NCI-H1092 (cell line): ENCODE results near the gene ILF2.
"Not testable (repeated sequence)": the region's sequence is repeated elsewhere in the genome, so short reads cannot be mapped to it uniquely, and the experiment has no call there.

Experiments used
- DNase-seq: peaks from one replicate; lab custom pipeline; 2025; lab: John Stamatoyannopoulos, UW

ILF2 gene

DNA sequence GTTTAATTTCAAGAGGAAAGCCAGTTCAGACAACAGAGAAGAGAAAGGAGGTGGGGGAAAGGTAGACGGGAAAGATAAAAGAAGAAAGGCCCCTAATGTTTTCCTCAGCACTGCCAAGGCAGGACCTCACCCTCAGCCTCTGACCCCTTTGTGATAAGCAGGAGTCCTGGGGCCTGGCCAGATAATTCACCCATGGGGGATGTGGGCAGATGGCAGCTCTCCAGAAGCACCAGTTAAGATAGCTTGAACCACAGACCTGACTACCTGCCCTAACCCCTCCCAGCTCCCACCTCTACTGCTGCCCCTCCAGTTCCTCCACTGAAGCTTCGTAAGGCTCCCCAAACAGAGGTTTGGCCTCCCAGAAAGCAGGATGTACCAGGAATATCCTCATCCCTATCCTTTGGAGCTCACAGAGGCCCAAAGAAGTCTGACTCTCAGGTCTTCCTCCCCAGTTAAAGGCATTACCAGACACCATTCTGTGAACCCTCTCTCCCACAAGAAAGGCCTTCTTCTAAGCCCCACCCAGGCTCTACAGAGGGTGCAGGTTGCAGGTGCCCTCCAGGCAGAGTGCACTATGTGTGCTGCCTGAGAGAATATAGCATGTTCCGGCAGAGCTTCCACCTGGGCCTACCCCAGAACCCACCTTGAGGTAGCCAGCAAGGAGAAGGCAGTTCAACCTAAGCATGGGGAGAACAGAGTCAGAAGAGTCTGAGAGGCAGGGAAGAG lies 21.5 kb downstream of the ILF2 start:
- DNase-seq, result peak; percentile 54

- DNase-seq, result no peak
Observed at GRCh38 chr1:153648000-153648643, 22.7 kb downstream of the ILF2 start.

- no peak for DNase-seq
Observed at GRCh38 chr1:153647346-153647714, 23.5 kb downstream of the ILF2 start.

DNA sequence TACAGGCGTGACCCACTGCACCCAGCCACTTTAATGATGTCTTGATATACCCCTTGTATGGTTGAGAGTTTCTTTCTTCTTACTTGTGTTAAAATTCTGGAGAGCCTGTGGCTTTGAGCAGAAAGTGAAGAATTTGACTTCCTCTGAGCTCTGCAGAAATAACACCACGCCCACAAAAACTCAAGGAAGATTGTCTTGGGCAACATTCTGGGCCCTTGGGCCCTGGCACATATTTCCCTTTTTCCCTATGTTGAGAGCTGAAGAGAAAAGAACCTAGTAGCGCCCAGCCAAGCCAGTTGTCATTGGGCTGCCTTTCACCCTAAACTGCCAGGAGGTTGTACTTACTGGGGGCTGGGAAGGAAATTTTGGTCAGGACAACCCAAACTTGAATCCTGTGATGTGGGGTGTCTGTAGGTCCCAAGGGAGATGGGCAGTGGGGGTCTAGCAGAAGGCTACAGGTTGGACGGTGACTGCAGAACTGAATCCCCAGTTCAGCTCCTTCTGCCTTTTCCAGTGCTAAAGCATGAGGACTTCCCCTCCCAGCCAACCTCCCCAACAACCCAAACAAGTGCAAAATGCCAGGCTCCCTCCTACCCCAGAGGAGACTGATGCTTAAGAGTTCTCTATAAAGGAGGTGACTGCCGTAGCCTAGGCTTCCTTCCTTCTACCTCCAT lies 24.0 kb downstream of the ILF2 start:
- DNase-seq, result no peak

DNA sequence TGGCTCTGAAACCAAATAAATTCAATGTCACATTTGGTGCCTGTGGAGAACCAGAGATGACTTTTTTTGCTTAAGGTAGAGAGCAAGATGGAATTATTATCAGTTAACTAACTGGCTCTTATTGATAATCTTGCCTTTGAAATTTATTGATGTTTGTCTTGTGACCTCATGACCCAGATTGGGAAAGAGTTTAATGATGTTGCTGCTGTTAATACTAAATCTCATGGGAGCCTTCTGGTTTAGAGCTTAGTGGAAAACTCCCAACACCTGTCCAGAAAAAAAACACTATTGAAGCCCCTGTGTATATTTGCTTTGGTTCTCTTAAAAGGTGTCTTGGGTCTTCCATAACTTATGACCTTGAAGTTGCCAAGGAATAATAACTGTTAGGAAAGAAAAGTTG lies 27.0 kb downstream of the ILF2 start:
- no peak for DNase-seq

DNA sequence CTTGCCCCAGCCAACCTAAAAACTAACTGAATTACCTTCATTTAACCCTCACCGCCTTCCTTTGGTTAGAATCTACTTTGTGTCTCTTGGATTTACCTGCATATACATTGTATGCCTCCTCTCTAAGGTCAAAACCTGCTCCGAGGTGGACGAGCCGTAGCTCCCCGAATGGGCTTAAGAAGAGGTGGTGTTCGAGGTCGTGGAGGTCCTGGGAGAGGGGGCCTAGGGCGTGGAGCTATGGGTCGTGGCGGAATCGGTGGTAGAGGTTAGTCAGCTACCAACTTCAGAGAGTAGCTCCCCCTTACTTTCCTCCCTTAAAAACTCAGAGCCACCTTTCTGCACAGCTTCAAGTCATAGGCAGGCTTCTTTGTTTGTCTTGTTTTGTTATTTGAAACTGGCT lies 27.7 kb downstream of the ILF2 start:
- DNase-seq, result no peak

DNA sequence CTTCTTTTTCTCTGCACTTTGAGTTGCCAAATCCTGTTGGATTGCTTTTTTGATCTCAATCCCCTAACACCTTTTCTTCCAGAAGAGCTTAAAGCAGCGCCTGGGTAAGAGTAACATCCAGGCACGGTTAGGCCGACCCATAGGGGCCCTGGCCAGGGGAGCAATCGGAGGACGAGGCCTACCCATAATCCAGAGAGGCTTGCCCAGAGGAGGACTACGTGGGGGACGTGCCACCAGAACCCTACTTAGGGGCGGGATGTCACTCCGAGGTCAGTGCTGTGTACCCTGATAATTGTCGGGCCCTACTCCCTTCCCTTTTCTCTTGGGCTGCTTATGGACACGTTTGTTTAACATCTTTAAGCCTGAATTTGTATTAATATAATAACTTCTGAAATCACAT lies 28.6 kb downstream of the ILF2 start:
- DNase-seq, result no peak

- DNase-seq, result no peak
Observed at GRCh38 chr1:153640861-153641260, 29.9 kb downstream of the ILF2 start.

GRCh38 chr1:153640213-153640612 lies 30.6 kb downstream of the ILF2 start:
- not testable (repeated sequence) for DNase-seq

- DNase-seq, result no peak
Observed at GRCh38 chr1:153639280-153639679, 31.5 kb downstream of the ILF2 start.

DNA sequence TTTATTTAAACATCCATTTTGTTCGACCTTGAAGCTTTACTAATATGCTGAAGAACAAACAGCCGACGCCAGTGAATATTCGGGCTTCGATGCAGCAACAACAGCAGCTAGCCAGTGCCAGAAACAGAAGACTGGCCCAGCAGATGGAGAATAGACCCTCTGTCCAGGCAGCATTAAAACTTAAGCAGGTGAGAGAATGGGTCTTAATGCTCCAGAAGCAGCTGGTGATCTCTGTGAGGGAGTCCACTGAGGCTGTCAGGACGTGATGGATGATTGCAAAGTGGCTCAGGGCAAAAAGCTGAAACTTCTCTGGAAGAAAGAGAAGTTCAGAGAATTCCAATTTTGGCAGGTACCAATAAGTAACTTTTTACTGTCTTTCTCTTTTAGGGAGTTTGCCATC lies 32.5 kb downstream of the ILF2 start:
- DNase-seq, result no peak

DNA sequence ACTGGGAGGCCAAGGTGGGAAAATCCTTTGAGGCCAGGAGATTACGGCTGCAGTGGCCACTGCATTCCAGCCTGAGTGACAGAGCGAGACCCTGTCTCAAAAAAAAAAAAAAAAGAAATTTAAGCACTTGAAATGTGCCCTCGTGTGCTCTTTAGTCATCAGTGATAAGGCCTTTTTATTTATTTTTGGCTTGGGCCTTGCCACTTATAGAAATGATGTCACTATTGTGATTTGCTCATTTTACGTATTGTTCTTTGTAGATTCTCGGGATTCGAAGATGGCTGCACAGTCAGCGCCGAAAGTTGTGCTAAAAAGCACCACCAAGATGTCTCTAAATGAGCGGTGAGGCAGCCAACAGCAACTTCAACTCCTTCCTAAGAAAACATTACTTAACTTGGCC lies 34.5 kb downstream of the ILF2 start:
- DNase-seq, result no peak

GRCh38 chr1:153635872-153636271 lies 34.9 kb downstream of the ILF2 start:
- DNase-seq, result no peak

DNA sequence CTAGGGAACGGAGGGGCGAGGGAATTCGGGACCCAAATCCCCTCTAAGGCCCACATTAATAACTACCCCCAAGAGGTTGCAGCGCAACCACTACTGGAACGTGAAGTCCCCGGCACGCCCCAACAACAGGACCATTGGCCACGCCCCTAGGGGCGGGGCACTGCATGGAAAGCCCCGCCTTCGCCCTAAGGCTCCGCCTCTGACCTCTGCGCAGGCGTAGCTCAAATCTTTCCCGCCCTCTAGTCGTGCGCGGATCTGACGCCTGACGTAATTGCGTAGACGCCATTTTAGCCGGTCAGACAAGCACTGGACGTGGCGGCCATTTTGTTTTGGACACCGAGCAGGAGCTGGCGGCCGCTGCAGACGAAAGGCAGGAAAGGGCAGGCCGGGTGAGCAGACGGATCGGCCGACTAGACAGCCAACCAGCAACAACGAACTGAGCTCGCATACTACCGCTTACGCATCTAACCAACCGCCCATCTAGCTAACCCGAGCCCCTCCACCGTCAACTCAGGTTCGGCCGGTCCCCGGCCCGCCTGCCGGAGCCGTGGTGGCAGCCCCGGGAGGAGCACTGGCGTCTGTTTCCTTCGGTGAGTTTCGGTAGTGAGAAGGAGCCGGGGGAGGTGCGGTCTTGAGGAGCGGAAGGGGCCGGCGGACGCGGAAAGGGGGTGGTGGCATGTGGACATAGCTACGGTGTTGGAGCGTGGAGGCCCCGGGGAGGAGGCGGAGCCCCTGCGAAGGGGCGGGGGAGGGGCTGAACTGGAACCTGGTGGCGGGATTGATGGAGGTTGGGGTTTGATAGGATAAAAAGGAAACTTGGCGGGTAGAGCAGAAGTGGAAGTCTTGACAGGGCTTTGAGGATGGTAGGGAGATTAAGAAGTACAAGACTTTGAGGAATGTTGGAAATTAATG lies 36.8 kb downstream of the ILF2 start, which contains the start of gene CHTOP:
Gene CHTOP (plus strand): TSS at position 313 of the 912 bp plus-strand sequence. CDS start 2,523 bp downstream, outside the sequence.
- DNase-seq, result peak; percentile 99

DNA sequence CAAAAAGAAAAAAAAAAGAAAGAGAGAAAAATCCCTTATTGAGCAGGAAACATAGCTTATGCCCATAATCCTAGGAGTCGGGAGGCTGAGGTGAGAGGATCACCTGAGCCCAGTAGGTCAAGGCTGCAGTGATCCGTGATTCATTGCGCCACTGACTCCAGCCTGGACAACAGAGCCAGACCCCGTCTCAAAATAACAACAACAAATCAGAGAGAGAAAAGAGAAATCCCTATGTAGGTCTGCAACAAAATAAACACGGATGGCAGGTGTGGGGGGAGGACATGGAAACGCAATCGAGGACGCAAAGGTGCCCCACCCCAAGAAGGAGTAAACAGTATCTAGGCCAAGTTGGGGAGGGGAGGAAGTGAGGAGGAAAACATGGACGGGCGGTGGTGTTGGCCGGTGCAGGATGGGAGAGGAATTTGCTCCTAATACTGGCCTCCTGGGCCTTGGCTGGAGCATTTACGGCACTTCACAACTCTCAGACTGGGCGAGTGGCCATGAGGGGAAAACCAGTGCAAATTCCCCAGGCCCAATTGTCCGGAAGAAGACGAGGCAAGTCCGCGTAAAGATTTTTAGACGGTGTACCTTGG lies 37.5 kb downstream of the ILF2 start:
- no peak for DNase-seq

- no peak for DNase-seq
Observed at GRCh38 chr1:153631047-153632022, 39.5 kb downstream of the ILF2 start.

DNA sequence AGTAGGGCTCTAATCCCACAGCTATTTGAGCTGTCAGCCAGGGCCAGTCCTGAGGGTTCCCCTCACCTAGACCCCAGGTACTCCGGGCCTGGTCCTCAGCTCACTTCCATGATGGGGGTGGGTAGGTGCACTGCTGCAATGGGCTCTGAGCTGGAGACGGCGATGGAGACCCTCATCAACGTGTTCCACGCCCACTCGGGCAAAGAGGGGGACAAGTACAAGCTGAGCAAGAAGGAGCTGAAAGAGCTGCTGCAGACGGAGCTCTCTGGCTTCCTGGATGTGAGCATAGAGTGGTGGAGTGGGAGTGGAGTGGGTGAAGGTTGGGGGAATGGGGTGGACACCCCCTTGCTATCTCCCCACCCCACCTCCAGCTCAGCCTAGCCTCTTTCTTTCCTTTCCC lies 40.4 kb downstream of the ILF2 start:
- no peak for DNase-seq

GRCh38 chr1:153629971-153630370 lies 40.8 kb downstream of the ILF2 start:
- DNase-seq, result no peak

DNA sequence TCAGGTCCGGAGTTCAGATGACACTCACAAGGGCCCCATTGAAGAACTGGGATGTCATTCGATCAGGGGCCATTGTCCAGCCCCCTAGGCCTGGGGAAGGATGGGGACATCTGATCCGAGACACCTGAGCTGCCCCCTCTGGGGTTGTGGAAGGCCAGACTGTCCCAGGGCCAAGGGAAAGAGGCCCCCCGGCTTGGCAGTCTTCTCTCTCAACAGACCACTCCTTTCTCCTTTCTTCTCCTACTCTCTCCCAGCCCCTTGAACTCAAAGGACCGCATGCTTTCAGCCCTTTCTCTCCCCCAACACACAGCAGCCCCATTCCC lies 41.5 kb downstream of the ILF2 start:
- DNase-seq, result no peak

DNA sequence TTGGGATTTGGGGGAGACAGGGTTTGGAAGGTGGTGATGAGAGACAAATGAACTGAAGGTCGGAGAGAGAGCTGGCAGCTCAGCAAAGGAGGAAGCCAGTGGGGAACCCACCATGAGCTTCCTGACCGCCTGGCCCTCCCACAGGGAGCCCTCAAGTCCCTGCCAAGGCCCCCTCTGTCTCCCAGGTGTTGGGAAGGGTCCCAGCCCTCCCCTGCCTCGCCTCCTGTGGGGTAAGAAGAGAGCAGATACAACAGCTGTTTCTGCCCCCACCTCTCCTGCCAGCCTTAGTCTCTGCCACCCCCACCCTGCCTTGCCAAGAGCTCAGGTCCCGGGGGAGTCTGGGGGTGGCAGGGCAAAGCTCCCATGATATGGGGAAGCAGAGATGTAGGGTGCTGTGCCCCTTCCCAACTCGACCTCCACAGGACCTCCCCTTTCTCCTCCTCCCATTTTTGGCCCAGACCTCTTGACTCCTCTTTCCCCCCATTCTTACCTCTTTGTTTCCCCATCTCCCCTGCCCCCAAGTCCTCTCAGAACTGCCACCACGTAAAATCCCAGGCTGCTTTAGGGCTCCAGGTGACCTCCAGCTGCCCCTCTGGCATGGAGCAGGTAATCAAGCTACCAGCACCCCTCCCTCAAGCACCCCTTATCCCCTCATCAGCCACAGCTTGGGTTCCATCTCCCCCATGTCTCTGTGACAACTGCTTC lies 42.0 kb downstream of the ILF2 start:
- no peak for DNase-seq
